Measurements from ENCODE around the gene MT1M.

Gene MT1M

GRCh38 chr16:56628486-56629350 lies 3.7 kb upstream of the MT1M start:
- no peak for DNase-seq (ENCODE audit: low read depth in 2 of 2)

GRCh38 chr16:56629531-56629930 lies 2.9 kb upstream of the MT1M start:
- DNase-seq (ENCODE audit: low read depth in 2 of 2): no peak

GRCh38 chr16:56630134-56630533 lies 2.3 kb upstream of the MT1M start:
- no peak for DNase-seq (ENCODE audit: low read depth in 2 of 2)

GRCh38 chr16:56631197-56631596 lies 1.3 kb upstream of the MT1M start:
- no peak for DNase-seq (ENCODE audit: low read depth in 2 of 2)

- DNase-seq (ENCODE audit: low read depth in 2 of 2): no peak
Observed at GRCh38 chr16:56631832-56632155, 665 bp upstream of the MT1M start.

- DNase-seq (ENCODE audit: low read depth in 2 of 2): no peak
Observed at GRCh38 chr16:56632848-56633365, 448 bp downstream of the MT1M start.

- no peak for DNase-seq (ENCODE audit: low read depth in 2 of 2)
Observed at GRCh38 chr16:56633535-56633934, 1.1 kb downstream of the MT1M start.

GRCh38 chr16:56634715-56635440 lies 2.4 kb downstream of the MT1M start:
- DNase-seq (ENCODE audit: low read depth in 2 of 2): no peak

GRCh38 chr16:56635441-56635967 lies 3.0 kb downstream of the MT1M start:
- DNase-seq (ENCODE audit: low read depth in 2 of 2): no peak

GRCh38 chr16:56636616-56637413 lies 4.4 kb downstream of the MT1M start:
- DNase-seq (ENCODE audit: low read depth in 2 of 2): no peak

GRCh38 chr16:56637814-56638750 lies 5.6 kb downstream of the MT1M start, which contains the start of gene MT1A:
Gene MT1A (plus strand): TSS chr16:56638666. CDS start chr16:56638739, 73 bp downstream.
- DNase-seq (ENCODE audit: low read depth in 2 of 2): no peak

GRCh38 chr16:56639045-56639444 lies 6.6 kb downstream of the MT1M start:
- DNase-seq (ENCODE audit: low read depth in 2 of 2): no peak

GRCh38 chr16:56640076-56640475 lies 7.6 kb downstream of the MT1M start:
- no peak for DNase-seq (ENCODE audit: low read depth in 2 of 2)

- no peak for DNase-seq (ENCODE audit: low read depth in 2 of 2)
Observed at GRCh38 chr16:56641166-56641565, 8.7 kb downstream of the MT1M start.

- peak; percentile 33 to 39 for DNase-seq (ENCODE audit: low read depth in 2 of 2)
Observed at GRCh38 chr16:56643080-56643778, 10.8 kb downstream of the MT1M start.

- DNase-seq (ENCODE audit: low read depth in 2 of 2): no peak
Observed at GRCh38 chr16:56643833-56644232, 11.4 kb downstream of the MT1M start.

- no peak for DNase-seq (ENCODE audit: low read depth in 2 of 2)
Observed at GRCh38 chr16:56645311-56645710, 12.9 kb downstream of the MT1M start.

GRCh38 chr16:56645838-56646237 lies 13.4 kb downstream of the MT1M start:
- DNase-seq (ENCODE audit: low read depth in 2 of 2): no peak

GRCh38 chr16:56647641-56648431 lies 15.4 kb downstream of the MT1M start:
- DNase-seq (ENCODE audit: low read depth in 2 of 2): no peak

Data from stimulated activated CD8-positive, alpha-beta memory T cell treated with anti-CD3 and anti-CD28 coated beads, Interleukin-7, amount 100 ng/mL, for 1 hour (primary cell).